HepG2 (cell line): Measurements from ENCODE around the gene YBX2. TPM values are rescaled to one million over a fixed set of nuclear protein-coding genes. Genes with fewer than 3 reads are reported as not detected.

Experiments
- ATF7-NPFF ChIP-seq: sonication (generic); formaldehyde crosslinking; IDR thresholded peaks from 2 replicates; pipeline ENCODE4 v1.8.1; 2023; ENCODE audit warnings: mild to moderate bottlenecking, low read depth, missing genetic modification reagents, moderate library complexity
- ERF ChIP-seq: IDR thresholded peaks from 2 replicates; pipeline ENCODE4 v1.6.1; 2018; ENCODE audit warnings: missing biosample characterization, missing genetic modification reagents
- IRF2 ChIP-seq: IDR thresholded peaks from 2 replicates; pipeline ENCODE4 v1.6.1; 2018; ENCODE audit warnings: missing genetic modification reagents, missing compliant biosample characterization
- KLF12 ChIP-seq: sonication (generic); formaldehyde crosslinking; IDR thresholded peaks from 2 replicates; pipeline ENCODE4 v1.4.0; 2020; ENCODE audit warnings: missing genetic modification reagents, borderline replicate concordance
- LCORL ChIP-seq, 2 experiments: fragments of 450-650 bp in 1 of 2; sonication (generic) in 1 of 2; formaldehyde crosslinking in 1 of 2; IDR thresholded peaks; 2 replicates each; pipeline versions ENCODE4 v1.5.0 to v1.6.1; 2017 to 2020; ENCODE audit warnings: antibody characterized with exemption in 1 of 2, missing genetic modification reagents in 1 of 2
- MIXL1 ChIP-seq: IDR thresholded peaks from 2 replicates; pipeline ENCODE4 v1.6.1; 2016
- NFKB2 ChIP-seq: sonication (generic); formaldehyde crosslinking; IDR thresholded peaks from 2 replicates; pipeline ENCODE4 v1.4.0; 2020; ENCODE audit warnings: missing genetic modification reagents, borderline replicate concordance
- NR2C2 ChIP-seq: sonication (generic); formaldehyde crosslinking; IDR thresholded peaks from 2 replicates; pipeline ENCODE4 v1.4.0; 2020; ENCODE audit warnings: missing genetic modification reagents, mild to moderate bottlenecking, moderate library complexity, borderline replicate concordance
- ZNF614 ChIP-seq: IDR thresholded peaks from 2 replicates; pipeline ENCODE4 v1.6.1; 2018; ENCODE audit warnings: missing biosample characterization, missing genetic modification reagents, inconsistent platforms, borderline replicate concordance
- ZNF652 ChIP-seq: IDR thresholded peaks from 2 replicates; pipeline ENCODE4 v1.6.1; 2016; ENCODE audit warnings: low read depth, borderline replicate concordance
- polyA plus RNA-seq, 8 experiments: library from polyadenylated mRNA; depleted of rRNA in 3 of 8; stranded (reverse) in 7 of 8; unstranded in 1 of 8; fragments of >200 nt; fragmentation: Illumina TruSeq in 4 of 8; extraction: Trizol in 4 of 8; gene quantifications; 2 replicates each; pipeline versions ENCODE4 v1.2.1 to v1.2.3, GENCODE V29; 2011 to 2016; ENCODE audit warnings: low read depth in 4 of 8, missing spikeins in 1 of 8, mixed read lengths in 1 of 8; ENCODE audit not compliant: insufficient read depth in 1 of 8
- total RNA-seq, 5 experiments: library from RNA; depleted of rRNA; stranded (reverse); fragments of >200 nt; fragmentation: Illumina TruSeq; extraction: Trizol; gene quantifications; 2 replicates each; pipeline ENCODE4 v1.2.3, GENCODE V29; 2016; ENCODE audit warnings: low read depth in 1 of 5
- TF ChIP-seq, protein P1 (sequence below), 2 experiments: sonication (generic) in 1 of 2; formaldehyde crosslinking in 1 of 2; IDR thresholded peaks; 2 replicates each; pipeline versions ENCODE4 v1.6.1 to v1.9.0; 2014 to 2022; ENCODE audit warnings: antibody characterized with exemption in 1 of 2, borderline replicate concordance in 1 of 2, inconsistent platforms in 1 of 2, low read depth in 1 of 2, missing genetic modification reagents in 1 of 2
- TF ChIP-seq, protein P2 (sequence below): sonication (generic); formaldehyde crosslinking; IDR thresholded peaks from 2 replicates; pipeline ENCODE4 v1.8.1; 2023; ENCODE audit warnings: mild to moderate bottlenecking, missing genetic modification reagents
- TF ChIP-seq, protein P3 (sequence below): IDR thresholded peaks from 2 replicates; pipeline ENCODE4 v1.4.0; 2020; ENCODE audit warnings: mild to moderate bottlenecking, missing genetic modification reagents
- TF ChIP-seq, protein P4 (sequence below): IDR thresholded peaks from 2 replicates; pipeline ENCODE4 v1.6.1; 2018; ENCODE audit warnings: missing genetic modification reagents, mild to moderate bottlenecking, missing compliant biosample characterization
- TF ChIP-seq, protein P5 (sequence below): IDR thresholded peaks from 2 replicates; pipeline ENCODE4 v1.6.1; 2016; ENCODE audit warnings: missing genetic modification reagents, missing compliant biosample characterization

Gene YBX2
- total and polyA plus RNA-seq, 2 of the 13 experiments (the other 11 are each of a cell fraction or from before 2014, with no cell fraction given): 0.12 to 0.22 TPM

DNA sequence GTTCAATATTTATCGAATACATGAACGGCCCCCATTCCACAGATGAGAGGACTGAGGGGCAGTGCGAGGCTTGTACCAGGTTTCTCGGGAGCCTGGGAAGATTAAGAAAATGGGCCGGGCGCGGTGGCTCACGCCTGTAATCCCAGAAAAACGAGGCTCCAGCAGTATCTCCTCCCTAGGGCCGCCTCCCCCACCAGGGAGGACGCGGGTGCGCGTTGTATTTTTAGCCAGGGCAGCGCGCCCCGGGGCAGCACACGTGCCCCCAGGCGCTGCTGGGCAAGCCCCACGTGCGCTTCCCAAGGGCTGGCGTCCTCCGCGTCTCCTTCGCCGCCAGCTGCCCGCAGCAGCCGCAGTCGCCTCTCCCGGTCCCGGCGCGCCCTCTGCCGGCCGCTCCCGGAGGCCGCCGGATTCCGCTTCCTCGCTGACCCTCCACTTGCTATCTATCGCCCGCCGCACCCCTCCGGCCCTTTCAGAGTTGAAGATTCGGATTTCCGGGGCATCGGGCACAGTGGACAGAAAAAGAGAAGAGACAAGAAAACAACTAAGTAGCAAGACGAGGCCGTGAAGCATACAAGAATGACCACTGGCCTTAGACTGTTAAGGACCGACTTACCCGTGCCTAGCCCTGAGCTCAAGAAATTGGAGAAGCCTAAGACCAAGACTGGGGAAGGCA is 1.9 kb upstream of the YBX2 start (continued):
- TF ChIP-seq, protein P1, sequence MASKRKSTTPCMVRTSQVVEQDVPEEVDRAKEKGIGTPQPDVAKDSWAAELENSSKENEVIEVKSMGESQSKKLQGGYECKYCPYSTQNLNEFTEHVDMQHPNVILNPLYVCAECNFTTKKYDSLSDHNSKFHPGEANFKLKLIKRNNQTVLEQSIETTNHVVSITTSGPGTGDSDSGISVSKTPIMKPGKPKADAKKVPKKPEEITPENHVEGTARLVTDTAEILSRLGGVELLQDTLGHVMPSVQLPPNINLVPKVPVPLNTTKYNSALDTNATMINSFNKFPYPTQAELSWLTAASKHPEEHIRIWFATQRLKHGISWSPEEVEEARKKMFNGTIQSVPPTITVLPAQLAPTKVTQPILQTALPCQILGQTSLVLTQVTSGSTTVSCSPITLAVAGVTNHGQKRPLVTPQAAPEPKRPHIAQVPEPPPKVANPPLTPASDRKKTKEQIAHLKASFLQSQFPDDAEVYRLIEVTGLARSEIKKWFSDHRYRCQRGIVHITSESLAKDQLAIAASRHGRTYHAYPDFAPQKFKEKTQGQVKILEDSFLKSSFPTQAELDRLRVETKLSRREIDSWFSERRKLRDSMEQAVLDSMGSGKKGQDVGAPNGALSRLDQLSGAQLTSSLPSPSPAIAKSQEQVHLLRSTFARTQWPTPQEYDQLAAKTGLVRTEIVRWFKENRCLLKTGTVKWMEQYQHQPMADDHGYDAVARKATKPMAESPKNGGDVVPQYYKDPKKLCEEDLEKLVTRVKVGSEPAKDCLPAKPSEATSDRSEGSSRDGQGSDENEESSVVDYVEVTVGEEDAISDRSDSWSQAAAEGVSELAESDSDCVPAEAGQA (IDR thresholded peaks at IDR 0.05; ENCODE audit: low read depth): 0 out of 2 replicates have a peak, but pooled peaks have one; percentile 33
- TF ChIP-seq, protein P1 (CRISPR knock-in tag; IDR thresholded peaks at IDR 0.05; ENCODE audit: borderline replicate concordance): peak; percentile 42; the same call in 1 of the 2 replicates
- TF ChIP-seq ERF (CRISPR knock-in tag) (peak; percentile 73), ZNF614 (CRISPR knock-in tag) (peak; percentile 68; the same call in 1 of the 2 replicates), IRF2 (CRISPR knock-in tag) (peak; percentile 60; the same call in 1 of the 2 replicates), MIXL1 (CRISPR knock-in tag) (0 out of 2 replicates have a peak, but pooled peaks have one; percentile 17), ZNF652 (CRISPR knock-in tag) (no peak), NR2C2 (0 out of 2 replicates have a peak, but pooled peaks have one; percentile 21), ATF7-NPFF (CRISPR knock-in tag) (peak; percentile 65; the same call in 1 of the 2 replicates), KLF12 (0 out of 2 replicates have a peak, but pooled peaks have one; percentile 41), LCORL (IDR thresholded peaks at IDR 0.05) (no peak), LCORL (CRISPR knock-in tag; IDR thresholded peaks at IDR 0.05) (peak; percentile 65; the same call in 1 of the 2 replicates), NFKB2 (CRISPR knock-in tag) (peak; percentile 72; the same call in 1 of the 2 replicates)
- TF ChIP-seq, protein P2, sequence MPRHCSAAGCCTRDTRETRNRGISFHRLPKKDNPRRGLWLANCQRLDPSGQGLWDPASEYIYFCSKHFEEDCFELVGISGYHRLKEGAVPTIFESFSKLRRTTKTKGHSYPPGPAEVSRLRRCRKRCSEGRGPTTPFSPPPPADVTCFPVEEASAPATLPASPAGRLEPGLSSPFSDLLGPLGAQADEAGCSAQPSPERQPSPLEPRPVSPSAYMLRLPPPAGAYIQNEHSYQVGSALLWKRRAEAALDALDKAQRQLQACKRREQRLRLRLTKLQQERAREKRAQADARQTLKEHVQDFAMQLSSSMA (CRISPR knock-in tag): 0 out of 2 replicates have a peak, but pooled peaks have one; percentile 34
- TF ChIP-seq, protein P3, sequence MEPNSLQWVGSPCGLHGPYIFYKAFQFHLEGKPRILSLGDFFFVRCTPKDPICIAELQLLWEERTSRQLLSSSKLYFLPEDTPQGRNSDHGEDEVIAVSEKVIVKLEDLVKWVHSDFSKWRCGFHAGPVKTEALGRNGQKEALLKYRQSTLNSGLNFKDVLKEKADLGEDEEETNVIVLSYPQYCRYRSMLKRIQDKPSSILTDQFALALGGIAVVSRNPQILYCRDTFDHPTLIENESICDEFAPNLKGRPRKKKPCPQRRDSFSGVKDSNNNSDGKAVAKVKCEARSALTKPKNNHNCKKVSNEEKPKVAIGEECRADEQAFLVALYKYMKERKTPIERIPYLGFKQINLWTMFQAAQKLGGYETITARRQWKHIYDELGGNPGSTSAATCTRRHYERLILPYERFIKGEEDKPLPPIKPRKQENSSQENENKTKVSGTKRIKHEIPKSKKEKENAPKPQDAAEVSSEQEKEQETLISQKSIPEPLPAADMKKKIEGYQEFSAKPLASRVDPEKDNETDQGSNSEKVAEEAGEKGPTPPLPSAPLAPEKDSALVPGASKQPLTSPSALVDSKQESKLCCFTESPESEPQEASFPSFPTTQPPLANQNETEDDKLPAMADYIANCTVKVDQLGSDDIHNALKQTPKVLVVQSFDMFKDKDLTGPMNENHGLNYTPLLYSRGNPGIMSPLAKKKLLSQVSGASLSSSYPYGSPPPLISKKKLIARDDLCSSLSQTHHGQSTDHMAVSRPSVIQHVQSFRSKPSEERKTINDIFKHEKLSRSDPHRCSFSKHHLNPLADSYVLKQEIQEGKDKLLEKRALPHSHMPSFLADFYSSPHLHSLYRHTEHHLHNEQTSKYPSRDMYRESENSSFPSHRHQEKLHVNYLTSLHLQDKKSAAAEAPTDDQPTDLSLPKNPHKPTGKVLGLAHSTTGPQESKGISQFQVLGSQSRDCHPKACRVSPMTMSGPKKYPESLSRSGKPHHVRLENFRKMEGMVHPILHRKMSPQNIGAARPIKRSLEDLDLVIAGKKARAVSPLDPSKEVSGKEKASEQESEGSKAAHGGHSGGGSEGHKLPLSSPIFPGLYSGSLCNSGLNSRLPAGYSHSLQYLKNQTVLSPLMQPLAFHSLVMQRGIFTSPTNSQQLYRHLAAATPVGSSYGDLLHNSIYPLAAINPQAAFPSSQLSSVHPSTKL: peak; percentile 44; the same call in 1 of the 2 replicates
- TF ChIP-seq, protein P4, sequence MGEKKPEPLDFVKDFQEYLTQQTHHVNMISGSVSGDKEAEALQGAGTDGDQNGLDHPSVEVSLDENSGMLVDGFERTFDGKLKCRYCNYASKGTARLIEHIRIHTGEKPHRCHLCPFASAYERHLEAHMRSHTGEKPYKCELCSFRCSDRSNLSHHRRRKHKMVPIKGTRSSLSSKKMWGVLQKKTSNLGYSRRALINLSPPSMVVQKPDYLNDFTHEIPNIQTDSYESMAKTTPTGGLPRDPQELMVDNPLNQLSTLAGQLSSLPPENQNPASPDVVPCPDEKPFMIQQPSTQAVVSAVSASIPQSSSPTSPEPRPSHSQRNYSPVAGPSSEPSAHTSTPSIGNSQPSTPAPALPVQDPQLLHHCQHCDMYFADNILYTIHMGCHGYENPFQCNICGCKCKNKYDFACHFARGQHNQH (CRISPR knock-in tag): peak; percentile 18; the same call in 1 of the 2 replicates
- TF ChIP-seq, protein P5, sequence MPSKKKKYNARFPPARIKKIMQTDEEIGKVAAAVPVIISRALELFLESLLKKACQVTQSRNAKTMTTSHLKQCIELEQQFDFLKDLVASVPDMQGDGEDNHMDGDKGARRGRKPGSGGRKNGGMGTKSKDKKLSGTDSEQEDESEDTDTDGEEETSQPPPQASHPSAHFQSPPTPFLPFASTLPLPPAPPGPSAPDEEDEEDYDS (CRISPR knock-in tag): no peak
